Left cardiac atrium (tissue), 4 donors: ENCODE measurements around the gene HDLBP. TPM values are rescaled to one million over a fixed set of nuclear protein-coding genes. Genes with fewer than 3 reads are reported as not detected.

Source experiments
- ATAC-seq, 2 donors: fragments of 200-7000 bp; cut with Tn5 transposase; one replicate each; pipeline ENCODE4 v1.9.1; 2020; ENCODE audit warnings: mild to moderate bottlenecking in 2 of 2, moderate library complexity in 2 of 2
- DNase-seq: peaks from one replicate; pipeline ENCODE4 v3.0.0-alpha.2; 2020
- intact Hi-C, 2 donors: fragments of 100-400 bp; cut with DNase I; formaldehyde crosslinking; loops; one replicate each; pipeline versions ENCODE4 v1.14.1 to v1.15.1; 2022 to 2023
- total RNA-seq, 2 donors: library from RNA; stranded (reverse); fragmentation: NEBNext Ultra II Directional; extraction: Animal tissue kit (Norgen Biotek cat#: 25700); gene quantifications; one replicate each; pipeline ENCODE4 v1.2.1, GENCODE V29; 2021
- donor health status: DM: no; HTN: yes; CAD: no.
- donor health status: DM: no; HTN: yes; CAD: no; lungs with severe emphysema.
- donor health status: DM: yes; HTN: yes; CAD: no.
- donor health status: Dilated cardiomyopathy.

The HDLBP gene
- total RNA-seq, 2 donors from 2014 or later = 357 to 358 TPM

- DNase-seq (peak; percentile 9), ATAC-seq (no peak)
- intact Hi-C loops = no loop called here
These were observed 90.5 kb downstream of the HDLBP start for GRCh38 chr2:241224851-241225438.

GRCh38 chr2:241224018-241224850, 91.2 kb downstream of the HDLBP start:
- ATAC-seq (peak; percentile 27 to 40), DNase-seq (peak; percentile 56)
- intact Hi-C loops = no loop called here

GRCh38 chr2:241223211-241224017, 92.1 kb downstream of the HDLBP start:
- peak in 1 of 2 donors; percentile 26 for ATAC-seq
- DNase-seq = peak; percentile 18
- intact Hi-C loops = no loop called here

- intact Hi-C loops = loop anchor here in 1 of 2 donors (5.0 kb wide), 1 partner anchor 118 kb away; the partner anchor contains the start of gene MTERF4
- ATAC-seq (no peak), DNase-seq (no peak)
These were observed 95.6 kb downstream of the HDLBP start for GRCh38 chr2:241219856-241220356.

GRCh38 chr2:241219030-241219382, 96.5 kb downstream of the HDLBP start:
- intact Hi-C loops = loop anchor here in 1 of 2 donors (5.0 kb wide), 1 partner anchor 117 kb away; the partner anchor contains the start of gene MTERF4

GRCh38 chr2:241218131-241219029, 97.1 kb downstream of the HDLBP start:
- intact Hi-C loops = loop anchor here in 1 of 2 donors (5.0 kb wide), 1 partner anchor 116 kb away; the partner anchor contains the start of gene MTERF4
- peak; percentile 36 to 39 for ATAC-seq
- DNase-seq = peak; percentile 71

More at GRCh38 chr2:241219030-241219382, 96.5 kb downstream of the HDLBP start:
- DNase-seq (no peak), ATAC-seq (no peak)

- ATAC-seq = peak; percentile 83
- intact Hi-C loops = loop anchor here in 1 of 2 donors (5.0 kb wide), 1 partner anchor 115 kb away; the partner anchor contains the start of gene MTERF4
- DNase-seq = peak; percentile 74
These were observed 98.0 kb downstream of the HDLBP start for GRCh38 chr2:241217320-241218031.

- DNase-seq (no peak), ATAC-seq (no peak)
- intact Hi-C loops = loop anchor here in 1 of 2 donors (5.0 kb wide), 1 partner anchor 114 kb away; the partner anchor contains the start of gene MTERF4
These were observed 99.2 kb downstream of the HDLBP start for GRCh38 chr2:241216211-241216761.

- ATAC-seq (no peak), DNase-seq (no peak)
- intact Hi-C loops = loop anchor here in 1 of 2 donors (5.0 kb wide), 1 partner anchor 113 kb away; the partner anchor contains the start of gene MTERF4
These were observed 100.1 kb downstream of the HDLBP start for GRCh38 chr2:241215421-241215820.

- intact Hi-C loops = loop anchor here in 1 of 2 donors (5.0 kb wide), 1 partner anchor 112 kb away; the partner anchor contains the start of gene MTERF4
- ATAC-seq (no peak), DNase-seq (no peak)
These were observed 100.7 kb downstream of the HDLBP start for GRCh38 chr2:241214766-241215165.

- intact Hi-C loops = no loop called here
- DNase-seq (no peak), ATAC-seq (no peak)
These were observed 101.3 kb downstream of the HDLBP start for GRCh38 chr2:241214209-241214608.

- intact Hi-C loops = no loop called here
- DNase-seq = no peak
- no peak for ATAC-seq
These were observed 101.9 kb downstream of the HDLBP start for GRCh38 chr2:241213567-241213966.

GRCh38 chr2:241213041-241213440, 102.4 kb downstream of the HDLBP start:
- intact Hi-C loops = no loop called here
- ATAC-seq (no peak), DNase-seq (no peak)

- ATAC-seq (no peak), DNase-seq (no peak)
- intact Hi-C loops = no loop called here
These were observed 104.2 kb downstream of the HDLBP start for GRCh38 chr2:241211276-241211675.

GRCh38 chr2:241209271-241209670, 106.2 kb downstream of the HDLBP start:
- DNase-seq (no peak), ATAC-seq (no peak)
- intact Hi-C loops = no loop called here

GRCh38 chr2:241208058-241208457, 107.4 kb downstream of the HDLBP start:
- no peak for ATAC-seq
- no peak for DNase-seq
- intact Hi-C loops = no loop called here

- DNase-seq (no peak), ATAC-seq (no peak)
- intact Hi-C loops = no loop called here
These were observed 107.8 kb downstream of the HDLBP start for GRCh38 chr2:241207641-241208040.
